ENCODE results near the gene ARL14EP.

DNA sequence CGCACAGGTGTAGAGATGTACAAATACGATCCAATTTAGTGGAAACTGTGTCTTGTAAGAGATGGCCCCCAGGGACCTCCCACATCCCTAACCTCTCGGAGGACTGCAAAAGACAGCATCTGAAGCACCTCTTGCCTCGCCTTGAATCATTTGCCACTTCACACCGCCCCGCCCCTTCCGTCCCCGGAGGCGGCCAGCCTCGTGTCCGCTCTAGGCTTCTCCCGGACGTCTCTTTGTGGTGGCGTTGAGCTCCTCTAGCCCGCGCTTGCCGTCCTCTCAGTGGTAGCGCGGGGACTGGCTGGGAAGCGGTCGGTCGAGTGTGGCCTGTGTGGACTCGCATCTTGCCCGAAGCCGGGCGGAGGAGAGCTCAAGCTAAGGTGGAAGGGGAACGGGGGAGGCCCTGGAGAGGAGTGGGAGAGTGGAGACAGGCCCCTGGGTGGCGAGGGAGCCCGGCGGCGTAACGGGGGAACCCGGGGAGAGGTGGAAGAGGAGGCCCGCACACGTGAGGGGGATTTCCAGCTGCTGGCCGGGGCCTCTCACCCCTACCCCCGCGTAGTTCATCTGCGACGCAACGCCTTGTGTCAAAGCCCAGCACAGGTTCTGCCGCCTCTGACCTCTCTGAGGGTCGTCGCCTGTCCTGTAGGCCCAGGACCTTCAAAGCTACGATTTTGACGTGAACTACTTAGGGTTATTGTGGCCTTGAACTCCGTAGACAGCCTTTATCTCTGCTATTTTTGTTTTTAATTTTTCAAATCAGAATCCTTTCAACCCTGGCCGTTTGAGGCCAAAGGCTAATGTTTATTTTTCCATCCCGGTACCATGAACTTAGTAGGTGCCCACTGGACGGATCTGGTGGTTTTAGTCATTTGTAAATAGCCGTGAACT is at the start of gene ARL14EP:
- TF ChIP-seq, protein P1, sequence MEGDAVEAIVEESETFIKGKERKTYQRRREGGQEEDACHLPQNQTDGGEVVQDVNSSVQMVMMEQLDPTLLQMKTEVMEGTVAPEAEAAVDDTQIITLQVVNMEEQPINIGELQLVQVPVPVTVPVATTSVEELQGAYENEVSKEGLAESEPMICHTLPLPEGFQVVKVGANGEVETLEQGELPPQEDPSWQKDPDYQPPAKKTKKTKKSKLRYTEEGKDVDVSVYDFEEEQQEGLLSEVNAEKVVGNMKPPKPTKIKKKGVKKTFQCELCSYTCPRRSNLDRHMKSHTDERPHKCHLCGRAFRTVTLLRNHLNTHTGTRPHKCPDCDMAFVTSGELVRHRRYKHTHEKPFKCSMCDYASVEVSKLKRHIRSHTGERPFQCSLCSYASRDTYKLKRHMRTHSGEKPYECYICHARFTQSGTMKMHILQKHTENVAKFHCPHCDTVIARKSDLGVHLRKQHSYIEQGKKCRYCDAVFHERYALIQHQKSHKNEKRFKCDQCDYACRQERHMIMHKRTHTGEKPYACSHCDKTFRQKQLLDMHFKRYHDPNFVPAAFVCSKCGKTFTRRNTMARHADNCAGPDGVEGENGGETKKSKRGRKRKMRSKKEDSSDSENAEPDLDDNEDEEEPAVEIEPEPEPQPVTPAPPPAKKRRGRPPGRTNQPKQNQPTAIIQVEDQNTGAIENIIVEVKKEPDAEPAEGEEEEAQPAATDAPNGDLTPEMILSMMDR (IDR thresholded peaks at IDR 0.05; ENCODE audit: insufficient read depth, low read length, poor library complexity, severe bottlenecking): no peak
- TF ChIP-seq EZH2phosphoT487 (conservative IDR thresholded peaks at IDR 0.05; ENCODE audit: low read length): no peak

All from SU-DHL-6 (cell line).